HepG2 (cell line): ENCODE measurements around the gene NCLN. TPM values are rescaled to one million over a fixed set of nuclear protein-coding genes. Genes with fewer than 3 reads are reported as not detected.
A peak's percentile ranks its signal among the peaks of the same experiment; 100 is the strongest.

Experiments used
- ATAC-seq: fragments of 200-7000 bp; cut with Tn5 transposase; 3 replicates; pipeline ENCODE4 v1.9.1; 2020; ENCODE audit warnings: mild to moderate bottlenecking, moderate library complexity
- BruUV-seq: library from RNA; stranded (reverse); fragments of 400-500 nt; replicated peaks from 2 replicates; lab custom pipeline; 2021; lab: Mats Ljungman, UMichigan
- CTCF ChIA-PET: fragments of 300-600 bp; formaldehyde crosslinking; extraction: SDS; loops from one replicate; lab custom pipeline; 2021; ENCODE audit warnings: low total read pairs, inconsistent platforms, low intra/inter-chr PET ratio; lab: Yijun Ruan, JAX
- POLR2A ChIA-PET: fragments of 350-600 bp; sonication (Branson Sonifier 250); formaldehyde crosslinking; loops from one replicate; lab custom pipeline; 2020; ENCODE audit warnings: antibody characterized with exemption, inconsistent platforms; lab: Yijun Ruan, JAX
- DNase-seq: peaks from one replicate; pipeline ENCODE4 v3.0.0-alpha.2; 2015; ENCODE audit warnings: low spot score
- FAIRE-seq: peaks from 3 replicates; lab custom pipeline; 2011; peaks lifted over from hg19 to GRCh38; lab: Jason Lieb, UNC
- H2AFZ ChIP-seq: one replicate; pipeline ENCODE4 v1.6.1; 2011; ENCODE audit warnings: low read length, inconsistent platforms
- H3K27ac ChIP-seq: fragments of 300-600 bp; 3 replicates; pipeline ENCODE4 v1.8.0; 2011; ENCODE audit warnings: mixed run types, mild to moderate bottlenecking, mixed read lengths, low read length, inconsistent platforms; ENCODE audit not compliant: insufficient read depth; ENCODE audit errors: extremely low read length
- H3K27me3 ChIP-seq, 2 experiments: fragments of 200-600 bp in 1 of 2; 2 replicates in 1 of 2; 3 replicates in 1 of 2; pipeline versions ENCODE4 v1.6.0 to v1.8.0; 2011; ENCODE audit warnings: low read length in 2 of 2, mild to moderate bottlenecking in 2 of 2, moderate library complexity in 2 of 2, inconsistent platforms in 1 of 2; ENCODE audit not compliant: insufficient read depth in 2 of 2, control insufficient read depth in 1 of 2
- H3K36me3 ChIP-seq, 2 experiments: fragments of 200-600 bp in 1 of 2; replicated peaks in 1 of 2; 2 replicates in 1 of 2; 3 replicates in 1 of 2; pipeline versions ENCODE4 v1.5.1 to v1.8.0; 2011; ENCODE audit warnings: low read length in 2 of 2, inconsistent platforms in 1 of 2; ENCODE audit not compliant: insufficient read depth in 2 of 2, control insufficient read depth in 1 of 2
- H3K4me1 ChIP-seq: 2 replicates; pipeline ENCODE4 v1.5.1; 2012; ENCODE audit warnings: low read length, inconsistent platforms; ENCODE audit not compliant: insufficient read depth
- H3K4me2 ChIP-seq: 2 replicates; pipeline ENCODE4 v1.6.0; 2011; ENCODE audit warnings: low read depth, low read length, inconsistent platforms
- H3K4me3 ChIP-seq, 3 experiments: fragments of 200-600 bp in 1 of 3; sonication (generic), shearing (Covaris generic) in 1 of 3; replicated peaks in 1 of 3; 2 replicates each; pipeline ENCODE4 v1.5.1; 2011 to 2016; ENCODE audit warnings: low read length in 3 of 3, inconsistent platforms in 2 of 3, low read depth in 2 of 3, mild to moderate bottlenecking in 2 of 3, control low read depth in 1 of 3, mixed read lengths in 1 of 3; ENCODE audit not compliant: insufficient read depth in 1 of 3
- H3K79me2 ChIP-seq: one replicate; pipeline ENCODE4 v1.6.1; 2011; ENCODE audit warnings: low read length, inconsistent platforms; ENCODE audit not compliant: insufficient read depth
- H3K9ac ChIP-seq: 2 replicates; pipeline ENCODE4 v1.6.0; 2011; ENCODE audit warnings: mild to moderate bottlenecking, low read depth, low read length, inconsistent platforms; ENCODE audit not compliant: insufficient read depth
- H3K9me3 ChIP-seq: 2 replicates; pipeline ENCODE4 v1.5.1; 2012; ENCODE audit warnings: mild to moderate bottlenecking, low read length
- H4K20me1 ChIP-seq: 2 replicates; pipeline ENCODE4 v1.6.0; 2011; ENCODE audit warnings: inconsistent platforms, mild to moderate bottlenecking, low read length, moderate library complexity; ENCODE audit not compliant: insufficient read depth
- ZNF510 ChIP-seq: sonication (generic); formaldehyde crosslinking; IDR thresholded peaks from 2 replicates; pipeline ENCODE4 v1.4.0; 2020; ENCODE audit warnings: low read depth, mild to moderate bottlenecking, missing genetic modification reagents
- ZSCAN9 ChIP-seq: IDR thresholded peaks from 2 replicates; pipeline ENCODE4 v1.6.1; 2016; ENCODE audit warnings: borderline replicate concordance
- WGBS: methylation state at CpG from one replicate; pipeline ENCODE4 v1.1.6; 2017; ENCODE audit warnings: low lambda C conversion rate; 5-methylcytosine and 5-hydroxymethylcytosine counted together
- in situ Hi-C: cut with HindIII; loops from 2 replicates; pipeline ENCODE4 v1.10.0; 2017; ENCODE audit warnings: low pct_unique_long_range_greater_than_20kb; ENCODE audit not compliant: extremely low pct_ligation_motif_present
- intact Hi-C: fragments of 100-400 bp; cut with micrococcal nuclease; formaldehyde crosslinking; loops from one replicate; pipeline ENCODE4 v1.10.0; 2022; ENCODE audit not compliant: unreplicated experiment
- polyA plus RNA-seq, 8 experiments: library from polyadenylated mRNA; depleted of rRNA in 3 of 8; stranded (reverse) in 7 of 8; unstranded in 1 of 8; fragments of >200 nt; fragmentation: Illumina TruSeq in 4 of 8; extraction: Trizol in 4 of 8; gene quantifications; 2 replicates each; pipeline versions ENCODE4 v1.2.1 to v1.2.3, GENCODE V29; 2011 to 2016; ENCODE audit warnings: low read depth in 4 of 8, missing spikeins in 1 of 8, mixed read lengths in 1 of 8; ENCODE audit not compliant: insufficient read depth in 1 of 8
- total RNA-seq, 5 experiments: library from RNA; depleted of rRNA; stranded (reverse); fragments of >200 nt; fragmentation: Illumina TruSeq; extraction: Trizol; gene quantifications; 2 replicates each; pipeline ENCODE4 v1.2.3, GENCODE V29; 2016; ENCODE audit warnings: low read depth in 1 of 5
- TF ChIP-seq, protein P1 (sequence below): sonication (generic); formaldehyde crosslinking; IDR thresholded peaks from 2 replicates; pipeline ENCODE4 v1.9.0; 2021; ENCODE audit warnings: missing genetic modification reagents, borderline replicate concordance
- TF ChIP-seq, protein P2 (sequence below), 2 experiments: fragments of 450-650 bp in 1 of 2; sonication (generic) in 1 of 2; formaldehyde crosslinking in 1 of 2; IDR thresholded peaks; 2 replicates each; pipeline versions ENCODE4 v1.6.1 to v1.8.0; 2016 to 2022; ENCODE audit warnings: antibody characterized with exemption in 1 of 2, mild to moderate bottlenecking in 1 of 2, missing genetic modification reagents in 1 of 2
- TF ChIP-seq, protein P3 (sequence below): sonication (generic); formaldehyde crosslinking; IDR thresholded peaks from 2 replicates; pipeline ENCODE4 v1.8.1; 2022; ENCODE audit warnings: mild to moderate bottlenecking, missing genetic modification reagents

The NCLN gene
- total and polyA plus RNA-seq, 2 of the 13 experiments (the other 11 are each of a cell fraction or from before 2014, with no cell fraction given) = 42.6 to 56.0 TPM

DNA sequence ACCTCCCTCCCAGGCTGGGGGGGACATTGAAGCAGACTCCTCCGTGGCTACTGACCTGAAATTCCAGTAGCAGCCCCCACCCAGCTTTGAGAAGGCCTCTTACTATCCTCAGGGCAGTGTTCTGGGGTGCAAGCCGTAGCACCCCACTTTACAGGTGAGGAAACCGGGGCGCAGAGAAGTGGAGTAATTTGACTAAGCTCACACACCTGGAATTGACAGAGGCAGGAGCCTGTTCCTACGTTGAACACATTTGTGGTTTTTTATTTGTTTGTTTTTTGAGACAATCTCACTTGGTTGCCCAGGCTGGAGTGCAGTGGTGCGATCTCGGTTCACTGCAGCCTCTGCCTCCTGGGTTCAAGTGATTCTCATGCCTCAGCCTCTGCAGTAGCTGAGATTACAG is 21.8 kb upstream of the NCLN start (continued):
- no peak for TF ChIP-seq ZNF510 (CRISPR knock-in tag)
- TF ChIP-seq, protein P1, sequence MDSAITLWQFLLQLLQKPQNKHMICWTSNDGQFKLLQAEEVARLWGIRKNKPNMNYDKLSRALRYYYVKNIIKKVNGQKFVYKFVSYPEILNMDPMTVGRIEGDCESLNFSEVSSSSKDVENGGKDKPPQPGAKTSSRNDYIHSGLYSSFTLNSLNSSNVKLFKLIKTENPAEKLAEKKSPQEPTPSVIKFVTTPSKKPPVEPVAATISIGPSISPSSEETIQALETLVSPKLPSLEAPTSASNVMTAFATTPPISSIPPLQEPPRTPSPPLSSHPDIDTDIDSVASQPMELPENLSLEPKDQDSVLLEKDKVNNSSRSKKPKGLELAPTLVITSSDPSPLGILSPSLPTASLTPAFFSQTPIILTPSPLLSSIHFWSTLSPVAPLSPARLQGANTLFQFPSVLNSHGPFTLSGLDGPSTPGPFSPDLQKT (CRISPR knock-in tag) = no peak
- no peak for TF ChIP-seq ZSCAN9 (CRISPR knock-in tag)

DNA sequence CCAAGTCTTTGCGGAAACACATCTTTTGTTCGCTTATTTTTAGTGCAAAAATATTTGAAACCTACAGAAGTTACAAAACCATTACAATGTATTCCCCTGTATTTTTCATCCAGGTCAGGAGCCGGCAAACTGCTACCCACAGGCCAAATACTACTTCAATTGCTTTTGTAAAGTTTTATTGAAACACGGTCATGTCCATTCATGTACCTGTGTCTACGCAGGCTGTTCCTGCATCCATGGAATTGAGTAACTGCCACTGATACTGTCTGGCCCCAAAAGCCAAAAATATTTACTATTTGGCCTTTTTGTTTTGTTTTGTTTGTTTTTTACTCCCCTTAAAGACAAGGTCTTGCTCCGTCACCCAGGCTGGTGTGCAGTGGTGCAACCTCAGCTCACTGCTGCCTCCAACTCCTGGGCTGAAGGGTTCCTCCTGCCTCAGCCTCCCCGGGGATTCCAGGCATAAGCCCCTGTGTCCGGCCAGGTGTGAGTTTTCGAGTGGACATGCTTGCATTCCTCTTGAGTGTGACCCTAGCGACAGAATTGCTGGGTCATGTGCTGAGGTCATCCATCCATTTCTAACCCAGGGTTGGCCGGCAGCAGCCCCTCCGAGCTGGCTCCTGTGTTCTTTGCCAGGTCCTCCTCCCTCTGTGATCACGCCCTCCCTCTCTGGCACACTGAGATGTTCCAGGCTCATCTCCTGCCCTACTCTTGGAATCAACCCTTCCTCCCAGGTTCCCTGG is 18.0 kb upstream of the NCLN start:
- ChIA-PET CTCF (no interaction called here), POLR2A (no interaction called here)
- Histone ChIP-seq H3K79me2 (no peaks in the 10 kb centered on the region), H2AFZ (no peak overlapping the region), H3K4me1 (peaks cover 33% of the 10 kb centered on the region), H3K9ac (no peak overlapping the region), H3K27ac (no peak overlapping the region), H3K36me3 (no peaks in the 10 kb centered on the region), H3K27me3 (no peaks in the 10 kb centered on the region; a peak in 2 of 5 replicates), H3K4me3 (no peak overlapping the region), H3K9me3 (no peaks in the 10 kb centered on the region), H3K4me2 (no peak overlapping the region), H4K20me1 (no peaks in the 10 kb centered on the region)
- intact Hi-C loops (no loop called here), in situ Hi-C loops (loop anchor here (10.0 kb wide), 1 partner anchor 213 kb away; no protein-coding TSS in a partner anchor)
- ATAC-seq = no peak
- WGBS = 23% methylated on average over 13 of the region's 13 CpGs
- BruUV-seq = no TSS peak
- no peak for FAIRE-seq
- DNase-seq = no peak
- TF ChIP-seq, protein P2, sequence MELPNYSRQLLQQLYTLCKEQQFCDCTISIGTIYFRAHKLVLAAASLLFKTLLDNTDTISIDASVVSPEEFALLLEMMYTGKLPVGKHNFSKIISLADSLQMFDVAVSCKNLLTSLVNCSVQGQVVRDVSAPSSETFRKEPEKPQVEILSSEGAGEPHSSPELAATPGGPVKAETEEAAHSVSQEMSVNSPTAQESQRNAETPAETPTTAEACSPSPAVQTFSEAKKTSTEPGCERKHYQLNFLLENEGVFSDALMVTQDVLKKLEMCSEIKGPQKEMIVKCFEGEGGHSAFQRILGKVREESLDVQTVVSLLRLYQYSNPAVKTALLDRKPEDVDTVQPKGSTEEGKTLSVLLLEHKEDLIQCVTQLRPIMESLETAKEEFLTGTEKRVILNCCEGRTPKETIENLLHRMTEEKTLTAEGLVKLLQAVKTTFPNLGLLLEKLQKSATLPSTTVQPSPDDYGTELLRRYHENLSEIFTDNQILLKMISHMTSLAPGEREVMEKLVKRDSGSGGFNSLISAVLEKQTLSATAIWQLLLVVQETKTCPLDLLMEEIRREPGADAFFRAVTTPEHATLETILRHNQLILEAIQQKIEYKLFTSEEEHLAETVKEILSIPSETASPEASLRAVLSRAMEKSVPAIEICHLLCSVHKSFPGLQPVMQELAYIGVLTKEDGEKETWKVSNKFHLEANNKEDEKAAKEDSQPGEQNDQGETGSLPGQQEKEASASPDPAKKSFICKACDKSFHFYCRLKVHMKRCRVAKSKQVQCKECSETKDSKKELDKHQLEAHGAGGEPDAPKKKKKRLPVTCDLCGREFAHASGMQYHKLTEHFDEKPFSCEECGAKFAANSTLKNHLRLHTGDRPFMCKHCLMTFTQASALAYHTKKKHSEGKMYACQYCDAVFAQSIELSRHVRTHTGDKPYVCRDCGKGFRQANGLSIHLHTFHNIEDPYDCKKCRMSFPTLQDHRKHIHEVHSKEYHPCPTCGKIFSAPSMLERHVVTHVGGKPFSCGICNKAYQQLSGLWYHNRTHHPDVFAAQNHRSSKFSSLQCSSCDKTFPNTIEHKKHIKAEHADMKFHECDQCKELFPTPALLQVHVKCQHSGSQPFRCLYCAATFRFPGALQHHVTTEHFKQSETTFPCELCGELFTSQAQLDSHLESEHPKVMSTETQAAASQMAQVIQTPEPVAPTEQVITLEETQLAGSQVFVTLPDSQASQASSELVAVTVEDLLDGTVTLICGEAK (IDR thresholded peaks at IDR 0.05) = peak; percentile 43
- TF ChIP-seq, protein P2 (CRISPR knock-in tag; IDR thresholded peaks at IDR 0.05) = peak; percentile 88
- TF ChIP-seq, protein P3, sequence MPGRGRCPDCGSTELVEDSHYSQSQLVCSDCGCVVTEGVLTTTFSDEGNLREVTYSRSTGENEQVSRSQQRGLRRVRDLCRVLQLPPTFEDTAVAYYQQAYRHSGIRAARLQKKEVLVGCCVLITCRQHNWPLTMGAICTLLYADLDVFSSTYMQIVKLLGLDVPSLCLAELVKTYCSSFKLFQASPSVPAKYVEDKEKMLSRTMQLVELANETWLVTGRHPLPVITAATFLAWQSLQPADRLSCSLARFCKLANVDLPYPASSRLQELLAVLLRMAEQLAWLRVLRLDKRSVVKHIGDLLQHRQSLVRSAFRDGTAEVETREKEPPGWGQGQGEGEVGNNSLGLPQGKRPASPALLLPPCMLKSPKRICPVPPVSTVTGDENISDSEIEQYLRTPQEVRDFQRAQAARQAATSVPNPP (CRISPR knock-in tag) = no peak
